Smooth muscle cell (in vitro differentiated cells): ENCODE measurements around the gene WDPCP. TPM values are rescaled to one million over a fixed set of nuclear protein-coding genes. Genes with fewer than 3 reads are reported as not detected.

Source experiments
- DNase-seq: peaks from one replicate; lab custom pipeline; 2025; ENCODE audit not compliant: unreplicated experiment; lab: John Stamatoyannopoulos, UW
- H2AFZ ChIP-seq: fragments of 200-600 bp; sonication (generic); 2 replicates; pipeline ENCODE4 v1.6.0; 2016; ENCODE audit warnings: antibody characterized with exemption, low read depth, mild to moderate bottlenecking
- H3F3A ChIP-seq: fragments of 200-600 bp; sonication (generic); 2 replicates; pipeline ENCODE4 v1.6.0; 2017; ENCODE audit warnings: antibody characterized with exemption, low read depth
- H3K27ac ChIP-seq: fragments of 200-600 bp; sonication (generic); 2 replicates; pipeline ENCODE4 v1.5.1; 2016; ENCODE audit warnings: low read depth, mild to moderate bottlenecking
- H3K27me3 ChIP-seq: fragments of 200-600 bp; sonication (generic); 2 replicates; pipeline ENCODE4 v1.6.1; 2016; ENCODE audit warnings: low read depth, mild to moderate bottlenecking
- H3K36me3 ChIP-seq: fragments of 200-600 bp; sonication (generic); 2 replicates; pipeline ENCODE4 v1.5.1; 2016; ENCODE audit warnings: low read depth
- H3K4me1 ChIP-seq: fragments of 200-600 bp; sonication (generic); 2 replicates; pipeline ENCODE4 v1.5.1; 2016; ENCODE audit warnings: low read depth
- H3K4me2 ChIP-seq: fragments of 200-600 bp; sonication (generic); 2 replicates; pipeline ENCODE4 v1.6.0; 2016; ENCODE audit warnings: mild to moderate bottlenecking
- H3K4me3 ChIP-seq: fragments of 200-600 bp; sonication (generic); 2 replicates; pipeline ENCODE4 v1.5.1; 2016; ENCODE audit warnings: mild to moderate bottlenecking
- H3K79me2 ChIP-seq: fragments of 200-600 bp; sonication (generic); 2 replicates; pipeline ENCODE4 v1.6.0; 2016; ENCODE audit warnings: low read depth, mild to moderate bottlenecking
- H3K9ac ChIP-seq: fragments of 200-600 bp; sonication (generic); 2 replicates; pipeline ENCODE4 v1.6.0; 2016; ENCODE audit warnings: low read depth
- H3K9me3 ChIP-seq: fragments of 200-600 bp; sonication (generic); replicated peaks from 2 replicates; pipeline ENCODE4 v1.5.1; 2016; ENCODE audit warnings: low read depth
- H4K20me1 ChIP-seq: fragments of 200-600 bp; sonication (generic); 2 replicates; pipeline ENCODE4 v1.6.0; 2016; ENCODE audit warnings: low read depth
- CTCF ChIP-seq: fragments of 200-600 bp; sonication (generic); IDR thresholded peaks from 2 replicates; pipeline ENCODE4 v1.5.1; 2017; ENCODE audit warnings: borderline replicate concordance, mild to moderate bottlenecking, antibody characterized with exemption; ENCODE audit not compliant: insufficient read depth, poor library complexity, severe bottlenecking
- WGBS: methylation state at CpG from one replicate; pipeline ENCODE4 v1.1.7; 2016; ENCODE audit warnings: low lambda C conversion rate; 5-methylcytosine and 5-hydroxymethylcytosine counted together
- polyA plus RNA-seq: library from polyadenylated mRNA; unstranded; fragments of >200 nt; fragmentation: Nextera tagmentation; extraction: Ambion mirVana; gene quantifications from 2 replicates; pipeline ENCODE4 v1.2.1, GENCODE V29; 2016
- total RNA-seq: library from RNA; depleted of rRNA; stranded (reverse); fragments of >200 nt; gene quantifications from 2 replicates; pipeline ENCODE4 v1.2.3, GENCODE V29; 2014

WDPCP gene
- total and polyA plus RNA-seq, 2 experiments from 2014 or later = 7.5 to 8.1 TPM

GRCh38 chr2:63104482-63104881 lies 483.8 kb downstream of the WDPCP start:
- Histone ChIP-seq H3K27ac (no peak overlapping the region), H3F3A (no peaks in the 10 kb centered on the region), H2AFZ (no peak overlapping the region), H4K20me1 (no peaks in the 10 kb centered on the region), H3K79me2 (no peaks in the 10 kb centered on the region), H3K9ac (no peak overlapping the region), H3K4me2 (no peak overlapping the region), H3K9me3 (no peaks in the 10 kb centered on the region), H3K4me1 (no peaks in the 10 kb centered on the region), H3K4me3 (no peak overlapping the region), H3K36me3 (no peaks in the 10 kb centered on the region), H3K27me3 (no peaks in the 10 kb centered on the region)
- TF ChIP-seq CTCF = no peak
- DNase-seq = no peak
- WGBS = 100% methylated on average over 1 of the region's 1 CpG

GRCh38 chr2:63101954-63102353 lies 486.3 kb downstream of the WDPCP start:
- 88% methylated on average over 2 of the region's 2 CpGs for WGBS
- no peaks in the 10 kb centered on the region for H3K4me1 ChIP-seq

DNA sequence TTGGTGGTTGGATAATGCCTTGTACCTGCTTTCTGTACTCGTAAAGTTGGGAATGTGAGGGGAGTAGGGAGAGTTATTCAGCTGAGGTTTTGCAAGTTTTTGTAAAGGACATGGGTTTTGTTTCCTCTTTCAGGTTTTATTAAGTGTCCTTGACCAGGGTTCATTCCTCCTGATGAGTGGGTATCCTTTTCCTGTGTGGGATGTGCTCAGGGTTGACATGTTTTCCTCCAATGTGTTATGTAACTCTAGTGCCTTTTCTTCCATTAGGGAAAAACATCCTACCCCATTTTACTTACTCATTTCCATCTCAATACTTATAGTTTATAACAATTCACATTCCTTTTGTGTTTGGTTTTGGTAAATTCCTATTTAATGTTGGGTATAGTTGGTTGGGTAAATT lies 489.2 kb downstream of the WDPCP start:
- DNase-seq = no peak
- 83% methylated on average over 1 of the region's 1 CpG for WGBS
- no peak for TF ChIP-seq CTCF

More at GRCh38 chr2:63101954-63102353, 486.3 kb downstream of the WDPCP start:
- Histone ChIP-seq H3K9ac (no peak overlapping the region), H4K20me1 (no peaks in the 10 kb centered on the region), H2AFZ (no peak overlapping the region), H3K27me3 (no peaks in the 10 kb centered on the region), H3K4me2 (no peak overlapping the region), H3K9me3 (no peaks in the 10 kb centered on the region), H3F3A (no peaks in the 10 kb centered on the region), H3K4me3 (no peak overlapping the region), H3K36me3 (no peaks in the 10 kb centered on the region), H3K79me2 (no peaks in the 10 kb centered on the region), H3K27ac (no peak overlapping the region)
- no peak for DNase-seq
- no peak for TF ChIP-seq CTCF

GRCh38 chr2:63096491-63096890 lies 491.8 kb downstream of the WDPCP start:
- H3K9ac ChIP-seq = no peak overlapping the region
- H3K4me1 ChIP-seq = peaks cover 14% of the 10 kb centered on the region
- no peaks in the 10 kb centered on the region for H3F3A ChIP-seq
- no peaks in the 10 kb centered on the region for H3K79me2 ChIP-seq
- H3K4me2 ChIP-seq = no peak overlapping the region
- H4K20me1 ChIP-seq = no peaks in the 10 kb centered on the region
- H3K9me3 ChIP-seq = no peaks in the 10 kb centered on the region
- 87% methylated on average over 1 of the region's 1 CpG for WGBS
- H3K27me3 ChIP-seq = no peaks in the 10 kb centered on the region
- no peak for TF ChIP-seq CTCF
- no peak overlapping the region for H3K4me3 ChIP-seq
- H2AFZ ChIP-seq = no peak overlapping the region
- no peak overlapping the region for H3K27ac ChIP-seq
- no peak for DNase-seq
- no peaks in the 10 kb centered on the region for H3K36me3 ChIP-seq

More for the DNA sequence above, 489.2 kb downstream of the WDPCP start:
- no peak overlapping the region for H3K4me3 ChIP-seq
- H4K20me1 ChIP-seq = no peaks in the 10 kb centered on the region
- H3K4me2 ChIP-seq = no peak overlapping the region
- H3K4me1 ChIP-seq = peaks cover 2% of the 10 kb centered on the region
- H3K27ac ChIP-seq = no peak overlapping the region
- no peak overlapping the region for H2AFZ ChIP-seq
- H3K27me3 ChIP-seq = no peaks in the 10 kb centered on the region
- no peaks in the 10 kb centered on the region for H3K36me3 ChIP-seq
- H3K9me3 ChIP-seq = no peaks in the 10 kb centered on the region
- no peak overlapping the region for H3K9ac ChIP-seq
- no peaks in the 10 kb centered on the region for H3F3A ChIP-seq
- H3K79me2 ChIP-seq = no peaks in the 10 kb centered on the region
